Natural killer cell (primary cell): ENCODE measurements around the gene ABHD2. TPM values are rescaled to one million over a fixed set of nuclear protein-coding genes. Genes with fewer than 3 reads are reported as not detected.

ENCODE experiments used
- ATAC-seq, 3 donors: fragments of 150-1000 bp in 2 of 3; fragments of 200-7000 bp in 1 of 3; cut with Tn5 transposase; 1 replicate in 1 of 3; 2 replicates in 2 of 3; pipeline ENCODE4 v1.10.0; 2021; ENCODE audit warnings: mild to moderate bottlenecking in 2 of 3, moderate library complexity in 2 of 3
- DNase-seq, 2 donors: peaks; one replicate each; pipeline versions ENCODE4 v3.0.0 to v3.0.0-alpha.2; 2013 to 2021; ENCODE audit warnings: mixed read lengths in 1 of 2
- H3K27ac ChIP-seq: one replicate; pipeline ENCODE4 v1.5.1; 2013; ENCODE audit warnings: mild to moderate bottlenecking, low read length
- H3K27me3 ChIP-seq: one replicate; pipeline ENCODE4 v1.6.1; 2013; ENCODE audit warnings: low read length; ENCODE audit not compliant: control insufficient read depth, insufficient read depth
- H3K36me3 ChIP-seq: one replicate; pipeline ENCODE4 v1.6.1; 2013; ENCODE audit warnings: low read length; ENCODE audit not compliant: control insufficient read depth, insufficient read depth
- H3K4me1 ChIP-seq: one replicate; pipeline ENCODE4 v1.6.1; 2013; ENCODE audit warnings: low read length; ENCODE audit not compliant: control insufficient read depth, insufficient read depth
- H3K4me3 ChIP-seq: one replicate; pipeline ENCODE4 v1.5.1; 2013; ENCODE audit warnings: low read length
- H3K9me3 ChIP-seq: one replicate; pipeline ENCODE4 v1.6.1; 2013; ENCODE audit warnings: low read length; ENCODE audit not compliant: control insufficient read depth, insufficient read depth
- H3K27ac Mint-ChIP-seq, 2 donors: one replicate each; pipeline ENCODE4 v1.8.0; 2022; ENCODE audit warnings: mild to moderate bottlenecking in 2 of 2, mixed read lengths in 2 of 2, moderate library complexity in 1 of 2
- H3K27me3 Mint-ChIP-seq, 2 donors: one replicate each; pipeline ENCODE4 v1.8.0; 2022; ENCODE audit warnings: low read depth in 2 of 2, mixed read lengths in 2 of 2
- H3K36me3 Mint-ChIP-seq: one replicate; pipeline ENCODE4 v1.8.0; 2022; ENCODE audit warnings: mixed read lengths
- H3K4me1 Mint-ChIP-seq, 2 donors: one replicate each; pipeline ENCODE4 v1.8.0; 2022; ENCODE audit warnings: mixed read lengths in 2 of 2
- H3K4me3 Mint-ChIP-seq: one replicate; pipeline ENCODE4 v1.8.0; 2022; ENCODE audit warnings: mild to moderate bottlenecking, moderate library complexity, mixed read lengths
- H3K9me3 Mint-ChIP-seq, 2 donors: one replicate each; pipeline ENCODE4 v1.8.0; 2022; ENCODE audit warnings: mixed read lengths in 2 of 2
- CTCF ChIP-seq: fragments of 200-600 bp; IDR thresholded peaks from one replicate; pipeline ENCODE4 v1.8.0; 2022; ENCODE audit warnings: antibody characterized with exemption
- WGBS: methylation state at CpG from one replicate; pipeline ENCODE4 v1.1.7; 2013; ENCODE audit warnings: missing lambda C conversion rate; ENCODE audit not compliant: insufficient coverage; 5-methylcytosine and 5-hydroxymethylcytosine counted together
- intact Hi-C: fragments of 100-400 bp; cut with micrococcal nuclease; formaldehyde crosslinking; loops from one replicate; pipeline ENCODE4 v1.14.2; 2022
- total RNA-seq, 4 donors: library from RNA; stranded (reverse); fragments of 120-200 nt in 1 of 4; gene quantifications; one replicate each; pipeline versions ENCODE4 v1.2.3 to v1.2.4, GENCODE V29; 2013 to 2022

ABHD2 gene
- total RNA-seq, 3 donors from 2014 or later (not counting 1 experiment from before 2014, with no cell fraction given) = 187 to 236 (median 191) TPM

GRCh38 chr15:89211678-89212170, 123.5 kb downstream of the ABHD2 start:
- no peaks in the 10 kb centered on the region for H3K9me3 ChIP-seq
- Mint-ChIP-seq H3K4me1 (peaks cover 5% of the 10 kb centered on the region in 2 donors), H3K36me3 (no peaks in the 10 kb centered on the region), H3K9me3 (no peaks in the 10 kb centered on the region), H3K27me3 (no peaks in the 10 kb centered on the region), H3K27ac (no peak overlapping the region), H3K4me3 (no peak overlapping the region)
- no peak for DNase-seq
- 98% methylated on average over 5 of the region's 5 CpGs for WGBS
- no peak for ATAC-seq
- no peak overlapping the region for H3K27ac ChIP-seq
- TF ChIP-seq CTCF = no peak
- intact Hi-C loops = no loop called here
- no peaks in the 10 kb centered on the region for H3K36me3 ChIP-seq
- H3K4me1 ChIP-seq = peaks cover 5% of the 10 kb centered on the region
- H3K4me3 ChIP-seq = no peak overlapping the region
- no peaks in the 10 kb centered on the region for H3K27me3 ChIP-seq

GRCh38 chr15:89215627-89216026, 127.4 kb downstream of the ABHD2 start:
- Mint-ChIP-seq H3K9me3 (no peaks in the 10 kb centered on the region), H3K4me3 (no peak overlapping the region), H3K4me1 (no peaks in the 10 kb centered on the region), H3K27me3 (no peaks in the 10 kb centered on the region), H3K36me3 (no peaks in the 10 kb centered on the region), H3K27ac (no peak overlapping the region)
- H3K27ac ChIP-seq = no peak overlapping the region
- no peak for DNase-seq
- ATAC-seq = no peak
- intact Hi-C loops = no loop called here
- WGBS = 74% methylated on average over 2 of the region's 2 CpGs
- H3K27me3 ChIP-seq = no peaks in the 10 kb centered on the region
- TF ChIP-seq CTCF = no peak
- no peaks in the 10 kb centered on the region for H3K4me1 ChIP-seq
- H3K9me3 ChIP-seq = no peaks in the 10 kb centered on the region
- no peak overlapping the region for H3K4me3 ChIP-seq
- no peaks in the 10 kb centered on the region for H3K36me3 ChIP-seq

- Mint-ChIP-seq H3K27me3 (no peaks in the 10 kb centered on the region), H3K4me1 (no peaks in the 10 kb centered on the region), H3K9me3 (no peaks in the 10 kb centered on the region), H3K36me3 (no peaks in the 10 kb centered on the region), H3K27ac (no peak overlapping the region), H3K4me3 (no peak overlapping the region)
- Histone ChIP-seq H3K9me3 (no peaks in the 10 kb centered on the region), H3K36me3 (no peaks in the 10 kb centered on the region), H3K4me1 (no peaks in the 10 kb centered on the region), H3K27ac (no peak overlapping the region), H3K27me3 (no peaks in the 10 kb centered on the region), H3K4me3 (no peak overlapping the region)
- WGBS = 93% methylated on average over 20 of the region's 20 CpGs
- no peak for ATAC-seq
- DNase-seq = no peak
- intact Hi-C loops = no loop called here
- TF ChIP-seq CTCF = no peak
Observed at GRCh38 chr15:89217031-89217430, 128.8 kb downstream of the ABHD2 start.

- no peak for DNase-seq
- no peaks in the 10 kb centered on the region for H3K27me3 ChIP-seq
- H3K36me3 ChIP-seq = no peaks in the 10 kb centered on the region
- no peak overlapping the region for H3K27ac ChIP-seq
- intact Hi-C loops = no loop called here
- H3K4me3 Mint-ChIP-seq = no peak overlapping the region
- no peaks in the 10 kb centered on the region for H3K9me3 ChIP-seq
- TF ChIP-seq CTCF = no peak
- H3K4me1 ChIP-seq = no peaks in the 10 kb centered on the region
- 84% methylated on average over 4 of the region's 6 CpGs for WGBS
- H3K4me1 Mint-ChIP-seq = no peaks in the 10 kb centered on the region
- no peak overlapping the region for H3K4me3 ChIP-seq
- H3K27me3 Mint-ChIP-seq = no peaks in the 10 kb centered on the region
- H3K9me3 Mint-ChIP-seq = no peaks in the 10 kb centered on the region
- H3K36me3 Mint-ChIP-seq = no peaks in the 10 kb centered on the region
- ATAC-seq = no peak
- no peak overlapping the region for H3K27ac Mint-ChIP-seq
Observed at GRCh38 chr15:89217686-89218376, 129.6 kb downstream of the ABHD2 start.
